HG02852 (cell line): ENCODE results near the gene NCK2.
A peak's percentile ranks its signal among the peaks of the same experiment; 100 is the strongest.

Experiments used
- ATAC-seq: cut with Tn5 transposase; IDR thresholded peaks from one replicate; pipeline ENCODE4 v1.9.1; 2021; ENCODE audit warnings: mild to moderate bottlenecking, moderate library complexity; ENCODE audit not compliant: unreplicated experiment

NCK2 gene

DNA sequence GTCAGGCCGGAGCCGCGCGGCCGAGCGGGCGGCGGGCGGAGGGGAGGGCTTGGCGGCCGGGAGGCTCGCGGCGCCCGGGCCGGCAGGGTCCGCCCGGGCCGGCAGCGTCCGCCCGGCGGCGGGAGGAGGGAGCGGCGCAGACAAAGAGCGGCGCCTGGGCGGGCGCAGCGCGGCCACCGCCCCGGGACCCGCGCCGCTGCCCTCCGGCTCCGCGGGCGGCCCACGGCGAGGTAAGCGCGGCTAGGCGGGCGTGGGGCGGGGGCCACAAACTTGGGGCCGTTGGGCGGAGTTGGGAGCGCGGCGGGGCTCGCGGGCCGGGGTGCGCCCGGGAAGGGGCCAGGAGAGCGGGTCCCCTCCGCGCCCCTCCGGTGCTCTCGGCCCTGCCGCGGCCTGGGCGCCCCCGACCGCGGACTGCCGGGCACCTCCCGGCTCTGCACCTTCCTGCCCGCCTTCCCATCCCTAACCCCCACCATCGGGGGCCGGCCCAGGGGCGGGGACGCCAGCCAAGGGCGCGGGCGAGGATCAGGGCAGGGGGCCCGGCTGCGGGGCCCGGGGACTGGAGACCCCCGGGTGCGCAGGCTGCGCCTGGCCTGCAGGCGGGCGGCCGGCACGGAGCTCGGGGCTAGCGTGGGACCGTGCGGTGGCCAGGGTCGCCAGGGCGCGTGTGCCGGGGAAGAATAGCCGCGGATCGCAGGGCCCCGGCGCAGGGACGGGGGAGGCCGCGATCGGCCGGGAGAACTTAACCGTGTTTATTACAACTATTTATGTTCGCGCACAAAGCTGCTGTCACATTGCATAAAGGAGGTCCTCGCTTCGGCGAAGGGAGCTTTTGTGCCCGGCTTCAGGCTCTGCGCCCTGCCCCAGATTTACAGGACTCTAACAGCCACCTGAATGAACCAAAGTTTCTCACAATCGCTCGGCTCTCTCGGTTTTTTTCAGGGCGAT lies at the start of gene NCK2:
NCK2 (plus strand) TSS at position 4 of the 945 bp plus-strand sequence. CDS start 110,152 bp downstream, outside the sequence.
- ATAC-seq: peak; percentile 18

DNA sequence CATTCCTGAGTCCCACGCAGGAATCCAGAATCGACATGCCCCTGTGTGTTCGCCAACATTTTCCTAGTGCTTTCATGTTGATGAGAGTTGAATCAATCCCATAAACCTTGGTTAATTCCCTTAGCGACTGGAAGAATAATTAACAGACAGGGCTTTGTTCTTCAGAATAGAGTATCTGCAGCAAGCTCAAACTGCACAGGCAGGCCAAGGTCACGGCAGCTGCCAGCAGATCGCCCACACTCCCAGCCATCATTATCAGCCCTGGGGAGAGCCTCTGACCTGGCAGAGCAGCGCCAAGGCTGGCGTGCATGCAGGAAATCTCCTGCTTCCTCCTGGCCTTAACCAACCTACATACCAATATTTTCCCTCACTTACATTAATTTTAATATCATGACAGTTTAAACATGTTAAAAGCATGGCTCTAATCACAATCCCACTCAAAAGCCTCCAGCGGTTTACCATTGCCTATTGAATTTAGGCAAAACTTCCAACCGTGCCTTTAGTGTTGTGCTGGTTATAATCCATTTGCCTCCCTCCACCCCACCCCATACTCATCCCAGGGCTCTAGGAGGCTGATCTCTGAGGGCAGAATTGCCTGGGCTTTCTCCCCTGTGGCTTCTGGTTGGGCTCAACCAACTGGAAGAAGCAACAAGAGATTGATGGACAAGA lies 46.8 kb upstream of the NCK2 start:
- no peak for ATAC-seq

DNA sequence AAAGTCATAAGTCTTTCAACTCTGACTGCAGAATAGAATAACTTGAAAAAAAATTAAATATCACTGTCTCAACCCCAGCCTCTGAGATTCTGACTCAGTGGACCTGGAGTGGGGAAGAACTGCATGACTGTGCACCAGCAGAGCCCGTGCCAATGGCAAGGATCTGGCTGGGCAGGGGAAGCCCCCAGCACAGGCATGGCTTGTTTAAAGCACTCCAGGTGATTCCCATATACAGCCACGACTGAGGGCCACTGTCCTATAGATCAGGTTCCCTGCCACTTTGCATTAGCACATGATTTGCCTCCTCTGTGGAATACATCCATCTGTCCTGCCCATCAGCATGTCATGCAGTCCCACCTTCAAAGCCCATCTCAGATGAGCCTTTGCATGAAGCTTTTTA lies 45.9 kb upstream of the NCK2 start:
- ATAC-seq: no peak

DNA sequence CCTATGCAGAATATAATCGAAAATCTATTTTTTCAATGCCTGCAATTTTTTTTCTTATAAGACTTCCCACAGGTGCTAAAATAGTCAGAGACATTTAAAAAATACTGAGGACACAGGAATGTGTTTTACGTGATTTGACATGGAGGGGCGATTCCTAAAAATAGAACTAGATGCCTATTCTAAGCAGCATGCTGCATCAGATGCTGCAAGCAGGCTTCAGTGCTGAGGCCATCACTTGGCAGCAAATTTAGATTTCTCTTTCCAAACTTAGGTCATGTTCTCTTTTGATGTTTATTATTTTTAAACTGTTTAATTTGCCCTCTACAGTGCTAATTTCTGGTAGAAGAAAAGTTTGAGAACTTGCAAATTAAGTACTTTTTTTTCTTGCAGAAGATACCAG lies 43.7 kb upstream of the NCK2 start:
- ATAC-seq: no peak

DNA sequence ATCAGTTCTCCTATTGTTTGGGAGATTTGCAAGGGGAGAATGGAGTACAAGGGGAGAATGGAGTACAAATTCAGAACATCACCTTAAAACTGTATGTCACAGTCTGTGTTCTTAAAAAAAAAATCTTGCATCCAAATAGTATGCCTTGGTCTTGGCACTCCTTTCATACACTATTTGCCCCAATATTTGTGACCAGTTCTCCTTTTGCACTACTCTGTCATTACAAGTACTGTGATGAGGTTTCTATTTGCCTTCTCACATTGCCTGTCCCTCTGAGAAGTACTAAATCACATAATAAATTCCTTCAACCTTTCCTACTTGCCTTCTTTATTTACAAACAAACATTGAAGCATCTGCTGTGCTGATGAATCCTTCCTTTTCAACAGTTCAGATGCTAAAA lies 36.0 kb upstream of the NCK2 start:
- ATAC-seq: no peak

DNA sequence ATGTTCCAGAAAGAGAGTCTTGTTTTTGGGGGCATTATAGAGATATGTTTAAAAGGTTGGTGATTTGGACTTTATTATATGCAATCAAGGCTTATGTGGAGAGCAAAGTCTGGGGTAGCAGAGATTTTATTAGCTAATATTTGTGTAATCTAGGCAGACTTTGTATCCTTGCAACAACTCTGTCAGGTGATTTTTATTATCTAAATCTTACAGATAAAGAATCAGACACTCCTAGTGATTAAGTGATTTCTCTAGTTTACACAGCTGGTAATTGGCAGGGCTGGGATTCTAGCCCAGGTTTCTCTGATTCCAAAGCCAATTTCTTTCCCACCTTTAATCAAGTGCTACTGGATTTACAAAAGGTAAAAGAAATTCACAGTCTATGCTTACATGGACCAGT lies 33.3 kb upstream of the NCK2 start:
- no peak for ATAC-seq

DNA sequence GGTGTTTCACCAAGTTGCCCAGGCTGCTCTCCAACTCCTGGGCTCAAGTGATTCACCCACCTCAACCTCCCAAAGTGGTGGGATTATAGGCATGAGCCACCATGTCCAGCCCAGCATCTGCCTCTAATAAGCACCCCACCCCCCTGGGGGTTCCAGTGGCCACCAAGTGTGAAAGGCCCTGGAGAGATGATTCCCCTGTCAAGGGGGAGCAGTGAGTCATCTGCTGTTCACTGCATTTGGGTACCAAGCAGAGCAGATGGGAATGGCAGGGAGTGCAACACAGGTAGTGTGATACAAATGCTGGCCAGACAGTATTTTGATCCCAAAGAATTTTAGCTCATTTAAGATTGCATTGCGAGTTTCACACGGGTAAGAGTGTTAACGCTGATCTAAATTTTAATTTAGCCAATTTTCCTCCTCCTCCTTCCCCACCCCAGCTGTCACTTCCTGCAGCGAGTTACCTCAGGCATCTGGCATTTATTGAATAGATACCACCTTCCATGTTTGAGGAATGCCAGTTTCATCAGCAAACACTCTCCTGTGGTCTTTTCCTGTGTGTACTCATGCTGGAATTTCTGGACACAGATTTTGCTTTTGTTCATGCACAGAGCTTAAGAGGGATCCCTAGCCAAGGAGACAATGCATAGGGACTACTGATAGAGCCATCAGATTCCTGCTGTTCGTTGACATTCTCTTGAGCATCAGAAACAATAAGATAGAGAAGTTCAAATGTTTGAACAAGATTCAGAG lies 32.4 kb upstream of the NCK2 start:
- ATAC-seq: no peak

DNA sequence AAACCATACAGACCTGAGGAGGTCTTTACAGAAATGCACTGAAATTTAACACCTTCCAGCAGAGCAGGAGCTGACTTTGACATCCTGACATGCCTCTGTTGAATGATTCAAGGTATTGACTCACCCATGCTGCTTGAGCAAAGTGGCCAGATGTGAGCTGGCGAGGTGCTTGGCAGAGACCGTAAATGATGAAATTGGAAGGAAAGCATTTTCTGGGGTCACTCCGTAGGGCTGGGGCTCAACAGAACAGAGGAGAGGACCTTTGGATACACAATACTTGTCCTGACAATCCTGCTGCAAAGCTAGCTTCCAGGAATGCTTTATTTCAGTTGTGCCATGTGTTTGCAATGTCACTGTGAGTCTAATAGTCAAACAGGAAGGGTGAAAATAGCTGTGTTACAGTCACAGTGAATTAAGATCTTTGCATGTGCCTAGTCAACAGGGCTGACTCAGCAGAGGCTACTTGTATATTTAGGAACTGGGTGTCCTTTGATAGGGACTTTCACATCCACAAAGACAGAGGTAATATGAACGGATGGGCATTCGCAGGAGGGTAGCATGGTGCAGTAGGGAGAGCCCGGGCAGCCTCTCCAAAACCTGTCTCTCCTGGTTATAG lies 31.6 kb upstream of the NCK2 start:
- no peak for ATAC-seq

DNA sequence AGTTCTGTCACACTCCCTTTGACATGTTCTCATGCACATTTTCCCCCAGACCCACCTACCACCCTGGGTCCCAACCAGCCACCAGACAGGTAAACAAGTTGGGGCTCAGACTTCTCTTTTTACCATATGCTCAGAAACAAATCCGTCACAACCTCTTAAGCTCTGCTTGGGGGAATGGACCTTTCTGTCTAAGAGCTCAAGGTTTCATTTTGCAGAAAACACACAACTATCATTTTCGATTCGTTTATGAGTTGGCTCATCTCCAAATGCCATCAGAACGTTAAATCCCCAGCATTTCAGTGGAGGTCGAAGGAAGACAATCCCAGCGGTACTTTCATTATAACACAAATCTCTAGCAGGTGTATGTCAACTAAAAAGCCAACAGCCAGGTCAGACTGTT lies 30.6 kb upstream of the NCK2 start:
- ATAC-seq: no peak

DNA sequence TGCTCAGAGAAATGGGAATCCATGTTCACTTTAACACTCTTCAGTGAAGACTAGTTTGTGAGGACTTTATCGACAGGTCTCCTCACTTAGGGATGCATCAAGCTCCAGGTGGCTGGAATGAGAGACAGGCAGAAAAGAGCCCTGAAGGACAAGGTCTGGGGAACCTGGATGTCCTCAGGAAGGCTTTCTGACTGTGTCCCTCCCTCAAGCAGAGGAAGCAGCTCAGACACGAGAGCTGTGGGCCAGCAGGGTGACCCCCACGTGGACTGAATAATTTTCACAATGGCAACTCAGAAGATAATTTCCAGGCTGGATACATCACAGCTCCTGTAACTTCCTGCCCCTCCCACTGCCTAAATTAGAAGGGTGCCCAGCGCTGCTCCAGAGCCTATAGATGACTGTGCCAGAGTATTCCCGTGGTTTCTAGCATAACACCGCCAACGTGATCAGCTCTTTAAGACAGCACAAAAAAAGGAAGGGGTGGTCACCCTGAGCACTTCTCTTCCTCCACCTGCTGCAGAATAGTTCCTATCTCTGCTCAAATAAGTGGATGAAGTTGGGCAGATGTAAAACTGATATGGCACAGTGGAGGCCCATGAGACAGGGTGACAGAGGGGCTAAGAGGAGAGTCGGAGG lies 25.7 kb upstream of the NCK2 start:
- no peak for ATAC-seq

DNA sequence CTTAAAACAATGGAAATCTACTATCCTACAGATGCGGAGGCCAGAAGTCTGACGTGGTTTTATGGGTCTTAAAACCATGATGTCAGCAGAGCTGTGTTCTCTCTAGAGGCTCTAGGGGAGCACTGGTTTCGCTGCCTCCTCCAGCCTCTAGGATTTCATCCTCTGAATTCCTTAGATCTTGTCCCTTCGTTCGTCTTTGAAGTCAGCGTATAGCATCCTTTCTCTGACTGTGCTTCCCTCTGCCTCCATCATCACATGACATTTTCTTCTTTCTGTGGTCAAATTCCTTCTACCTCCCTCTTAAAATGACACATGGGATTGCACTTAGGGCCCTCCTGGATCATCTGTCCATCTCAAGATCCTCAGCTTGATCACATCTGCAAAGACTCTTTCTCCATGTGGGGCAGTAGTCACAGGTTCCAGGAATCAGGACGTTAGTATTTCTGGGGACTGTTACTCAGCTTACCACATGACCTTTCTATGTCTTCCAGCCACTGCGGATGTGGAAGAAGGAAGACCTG lies 22.7 kb upstream of the NCK2 start:
- no peak for ATAC-seq

DNA sequence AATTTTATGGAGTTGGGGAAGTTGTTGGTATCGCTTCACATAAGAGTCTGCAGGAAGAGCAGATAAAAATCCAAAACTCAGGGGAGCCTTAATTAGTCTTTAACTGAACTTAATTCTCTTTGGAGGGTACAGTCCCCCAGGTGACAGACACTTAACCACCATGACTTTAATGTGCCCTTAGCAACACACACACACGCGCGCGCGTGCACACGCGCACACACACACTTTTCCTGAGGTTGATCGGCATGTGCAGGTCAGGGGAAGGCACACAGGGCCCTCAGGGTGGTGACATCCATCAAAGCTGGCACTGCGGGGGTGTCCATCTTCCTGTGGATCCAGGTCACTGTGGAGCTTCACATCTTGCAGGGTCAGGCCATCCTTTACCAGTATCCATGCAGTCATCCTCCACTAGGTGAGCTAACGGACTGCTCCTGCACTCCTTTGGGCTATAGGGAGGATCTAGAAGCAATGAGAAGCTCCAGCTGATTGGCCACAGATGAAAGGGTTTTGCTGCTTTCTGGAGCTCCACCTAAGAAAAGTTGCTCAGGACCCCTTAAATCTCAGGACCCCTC lies 21.9 kb upstream of the NCK2 start:
- no peak for ATAC-seq

DNA sequence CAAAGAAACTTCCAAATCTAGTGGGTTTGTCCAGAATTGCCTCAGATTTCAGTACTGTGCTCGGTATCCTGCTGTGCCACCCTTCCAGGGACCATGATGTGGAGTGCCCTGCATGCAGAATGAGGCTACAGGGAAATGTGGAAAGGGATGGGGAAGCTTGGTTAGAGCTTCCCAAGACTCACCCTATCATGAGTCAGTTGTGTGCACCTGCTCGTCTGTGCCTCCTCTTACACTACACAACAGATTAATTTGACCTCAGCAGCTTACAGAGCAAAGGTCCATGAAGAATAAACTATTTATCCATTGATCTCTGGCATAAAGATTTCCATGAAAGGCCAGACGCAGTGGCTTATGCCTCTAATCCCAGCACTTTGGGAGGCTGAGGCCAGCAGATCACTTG lies 21.3 kb upstream of the NCK2 start:
- ATAC-seq: no peak

DNA sequence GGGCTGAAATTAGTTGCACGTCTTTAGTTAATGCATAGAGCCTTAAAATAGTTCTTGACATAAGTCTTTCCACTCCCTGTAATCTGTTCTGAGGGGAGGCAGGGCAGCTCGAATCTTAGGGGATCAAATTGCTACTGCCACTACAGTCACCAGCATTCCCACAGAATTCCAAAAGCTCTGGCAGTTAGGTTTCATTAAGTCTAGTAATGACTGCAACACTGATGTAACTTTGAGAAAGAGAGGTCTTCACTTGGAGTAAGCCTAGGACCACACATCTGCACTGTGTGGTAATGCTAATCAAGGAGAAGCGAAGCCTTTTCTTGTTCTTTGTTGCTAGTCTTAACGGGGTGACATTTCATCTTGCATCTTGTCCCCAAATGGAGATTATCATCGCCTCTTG lies 19.3 kb upstream of the NCK2 start:
- peak; percentile 31 for ATAC-seq

DNA sequence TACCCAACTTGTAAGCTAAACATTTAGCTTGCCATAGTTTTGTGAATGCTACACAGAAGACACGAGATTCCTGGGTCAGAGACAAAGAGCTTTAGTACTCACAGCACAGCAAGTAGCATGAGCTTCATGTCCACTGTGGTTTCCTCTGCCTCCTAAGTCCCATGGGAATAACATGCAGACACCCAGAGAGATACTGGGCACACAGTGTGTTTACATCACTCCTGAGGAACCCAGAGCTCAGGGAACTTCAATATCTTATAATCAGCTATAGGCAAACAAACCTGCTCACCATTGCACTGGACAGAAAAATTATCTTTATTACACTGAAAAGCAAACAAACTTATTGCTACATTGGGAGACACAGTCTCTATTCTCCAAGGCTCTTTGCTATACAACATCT lies 14.5 kb upstream of the NCK2 start:
- no peak for ATAC-seq

DNA sequence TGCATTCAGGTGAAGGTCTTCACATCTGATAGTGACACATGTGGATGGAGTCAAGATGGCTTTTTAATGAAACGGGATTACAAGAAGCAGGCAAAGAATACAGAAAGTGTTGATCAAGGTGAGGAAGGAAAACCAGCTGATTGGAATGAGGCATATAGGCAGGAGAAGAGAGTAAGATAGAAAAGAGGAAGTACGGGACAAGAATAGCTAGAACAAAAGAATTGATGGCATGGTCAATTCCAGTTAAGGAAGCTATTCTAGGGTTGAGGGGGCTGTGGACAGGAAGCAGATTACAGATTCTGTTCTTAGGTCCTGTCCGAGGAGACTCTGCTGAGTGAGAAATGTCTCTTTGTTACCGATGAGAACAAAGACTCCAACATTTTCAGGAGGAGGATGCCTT lies 13.2 kb upstream of the NCK2 start:
- ATAC-seq: peak; percentile 54

DNA sequence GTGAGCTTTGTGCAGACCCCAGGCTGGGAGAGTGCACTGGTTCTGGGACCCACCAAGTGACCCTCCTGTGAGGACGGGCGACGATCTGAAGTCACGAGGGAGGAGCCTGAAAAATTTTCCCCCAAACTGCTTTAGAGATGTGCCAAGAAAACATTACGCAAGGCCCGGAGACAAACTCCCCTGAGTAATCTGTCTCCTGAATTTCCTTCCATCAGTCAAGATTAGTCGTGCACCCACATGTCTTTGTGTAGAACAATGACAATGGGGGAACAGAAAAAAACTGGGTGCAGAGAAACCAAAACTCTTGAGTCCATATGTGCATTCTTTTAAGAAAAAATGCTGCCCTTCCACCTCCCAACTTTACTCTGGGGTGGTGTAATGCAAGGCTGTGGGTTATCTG lies 12.6 kb upstream of the NCK2 start:
- no peak for ATAC-seq

DNA sequence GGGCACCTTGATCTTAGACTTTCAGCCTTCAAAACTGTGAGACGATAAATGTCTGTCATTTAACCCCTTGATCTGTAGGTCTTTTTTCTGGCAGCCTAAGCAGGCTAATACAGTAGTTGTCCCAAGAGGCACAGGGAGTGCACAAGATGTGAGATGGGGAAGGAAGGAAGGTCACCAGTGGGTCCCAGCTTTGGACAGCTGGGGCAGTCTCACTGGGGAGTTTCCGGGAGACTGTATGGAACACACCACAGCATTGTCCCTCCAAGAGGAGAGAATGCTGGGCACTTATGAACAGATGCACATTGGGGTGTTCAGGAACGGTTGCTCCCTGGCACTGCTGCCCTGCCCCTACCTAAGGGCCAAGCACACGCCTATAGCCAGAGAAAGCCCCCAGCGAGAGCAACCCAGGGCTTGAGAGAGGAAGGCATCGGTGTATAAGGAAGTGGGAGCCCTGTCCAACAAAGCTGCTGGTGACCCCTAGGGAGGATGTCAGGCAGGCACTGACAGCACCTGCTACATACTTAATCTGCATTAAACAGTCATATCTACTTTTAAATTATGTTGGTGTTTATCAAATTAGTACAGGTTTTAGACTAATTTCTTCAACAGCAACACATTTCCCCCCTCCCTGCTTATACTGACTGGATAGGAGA lies 11.6 kb upstream of the NCK2 start:
- ATAC-seq: no peak

DNA sequence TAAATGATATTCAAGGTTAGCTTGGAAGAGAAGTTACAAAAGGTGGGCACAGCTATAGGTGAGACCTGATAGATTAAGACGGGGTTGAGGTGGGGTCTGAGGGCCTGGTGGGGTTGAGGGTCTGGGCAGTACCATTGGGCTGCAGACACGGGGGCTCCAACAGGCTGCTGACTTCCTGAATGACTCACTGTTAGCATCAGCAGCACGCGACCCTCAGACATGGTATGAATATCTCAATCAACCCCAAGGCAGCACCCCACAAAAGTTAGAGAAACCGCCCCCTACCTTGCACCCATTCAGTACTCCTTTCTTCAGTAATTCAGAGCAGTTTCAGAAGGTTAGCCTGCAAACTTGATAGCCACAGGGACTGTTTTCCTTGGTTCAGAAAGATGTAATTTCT lies 10.8 kb upstream of the NCK2 start:
- ATAC-seq: no peak
